Mesendoderm (in vitro differentiated cells): ENCODE results near the gene DOCK9.
A peak's percentile ranks its signal among the peaks of the same experiment; 100 is the strongest.

ENCODE experiments used
- DNase-seq: peaks from one replicate; pipeline ENCODE4 v3.0.0; 2013
- H2AK5ac ChIP-seq: 2 replicates; pipeline ENCODE4 v1.6.1; 2013; ENCODE audit warnings: low read length, inconsistent platforms
- H2BK120ac ChIP-seq: 2 replicates; pipeline ENCODE4 v1.6.1; 2013; ENCODE audit warnings: low read depth, mild to moderate bottlenecking, low read length, moderate library complexity, mixed read lengths
- H2BK15ac ChIP-seq: replicated peaks from 2 replicates; pipeline ENCODE4 v1.6.1; 2013; ENCODE audit warnings: low read depth, mild to moderate bottlenecking, moderate library complexity
- H2BK5ac ChIP-seq: 2 replicates; pipeline ENCODE4 v1.6.1; 2013; ENCODE audit warnings: low read length, inconsistent platforms
- H3K18ac ChIP-seq: 2 replicates; pipeline ENCODE4 v1.6.1; 2013; ENCODE audit warnings: mild to moderate bottlenecking, low read length, mixed read lengths
- H3K23ac ChIP-seq: one replicate; pipeline ENCODE4 v1.6.1; 2013; ENCODE audit warnings: low read length
- H3K27ac ChIP-seq: 2 replicates; pipeline ENCODE4 v1.5.1; 2013; ENCODE audit warnings: low read depth, mild to moderate bottlenecking, inconsistent platforms, low read length, moderate library complexity
- H3K27me3 ChIP-seq: 2 replicates; pipeline ENCODE4 v1.6.1; 2013; ENCODE audit warnings: low read length, control low read depth, mild to moderate bottlenecking, inconsistent platforms; ENCODE audit not compliant: insufficient read depth, poor library complexity
- H3K36me3 ChIP-seq: 2 replicates; pipeline ENCODE4 v1.6.1; 2013; ENCODE audit warnings: low read length, inconsistent platforms; ENCODE audit not compliant: control insufficient read depth, insufficient read depth
- H3K4ac ChIP-seq: one replicate; pipeline ENCODE4 v1.6.1; 2013; ENCODE audit warnings: low read depth, mild to moderate bottlenecking, low read length, moderate library complexity
- H3K4me1 ChIP-seq: 2 replicates; pipeline ENCODE4 v1.6.1; 2013; ENCODE audit warnings: low read depth, low read length, inconsistent platforms; ENCODE audit not compliant: control insufficient read depth
- H3K4me2 ChIP-seq: 2 replicates; pipeline ENCODE4 v1.6.1; 2013; ENCODE audit warnings: low read length
- H3K4me3 ChIP-seq: 2 replicates; pipeline ENCODE4 v1.5.1; 2013; ENCODE audit warnings: mild to moderate bottlenecking, low read length
- H3K56ac ChIP-seq: one replicate; pipeline ENCODE4 v1.6.1; 2013; ENCODE audit warnings: low read length
- H3K79me1 ChIP-seq: 2 replicates; pipeline ENCODE4 v1.6.1; 2013; ENCODE audit warnings: low read length, inconsistent platforms
- H3K79me2 ChIP-seq: 2 replicates; pipeline ENCODE4 v1.6.1; 2013; ENCODE audit warnings: mild to moderate bottlenecking, low read length; ENCODE audit not compliant: control insufficient read depth, insufficient read depth
- H3K9ac ChIP-seq: 2 replicates; pipeline ENCODE4 v1.6.1; 2013; ENCODE audit warnings: low read length, inconsistent platforms
- H4K5ac ChIP-seq: one replicate; pipeline ENCODE4 v1.6.1; 2013; ENCODE audit warnings: low read length
- H4K8ac ChIP-seq: one replicate; pipeline ENCODE4 v1.6.1; 2013; ENCODE audit warnings: low read depth, mild to moderate bottlenecking, control low read depth, low read length, moderate library complexity
- WGBS: extraction: QIAGEN DNeasy Blood & Tissue Kit; methylation state at CpG from one replicate; pipeline ENCODE4 v1.1.7; 2013; ENCODE audit warnings: low lambda C conversion rate, missing lambda C conversion rate; ENCODE audit not compliant: insufficient coverage; ENCODE audit errors: extremely low coverage; 5-methylcytosine and 5-hydroxymethylcytosine counted together

DOCK9 gene

GRCh38 chr13:98975822-98976261 is 2.0 kb downstream of the DOCK9 start:
- peak; percentile 79 for DNase-seq
- H3K79me2 ChIP-seq = no peaks in the 10 kb centered on the region
- peaks cover 13% of the 10 kb centered on the region for H3K4me1 ChIP-seq
- no peak overlapping the region for H3K4ac ChIP-seq
- no peak overlapping the region for H4K5ac ChIP-seq
- no peak overlapping the region for H3K9ac ChIP-seq
- peak overlapping the region; percentile 40 for H3K18ac ChIP-seq
- no peak overlapping the region for H3K23ac ChIP-seq
- no peaks in the 10 kb centered on the region for H3K27me3 ChIP-seq
- peak overlapping the region; percentile 45 for H3K27ac ChIP-seq
- H4K8ac ChIP-seq = no peak overlapping the region
- peak overlapping the region; percentile 34 for H3K56ac ChIP-seq
- no peaks in the 10 kb centered on the region for H3K36me3 ChIP-seq
- no CpG with 5 or more reads among the region's 5 CpGs for WGBS
- no peak overlapping the region for H3K4me3 ChIP-seq
- no peak overlapping the region for H2BK5ac ChIP-seq
- no peak overlapping the region for H2BK120ac ChIP-seq
- no peaks in the 10 kb centered on the region for H3K79me1 ChIP-seq
- H2AK5ac ChIP-seq = no peak overlapping the region
- H3K4me2 ChIP-seq = no peak overlapping the region
- H2BK15ac ChIP-seq = no peak overlapping the region

DNA sequence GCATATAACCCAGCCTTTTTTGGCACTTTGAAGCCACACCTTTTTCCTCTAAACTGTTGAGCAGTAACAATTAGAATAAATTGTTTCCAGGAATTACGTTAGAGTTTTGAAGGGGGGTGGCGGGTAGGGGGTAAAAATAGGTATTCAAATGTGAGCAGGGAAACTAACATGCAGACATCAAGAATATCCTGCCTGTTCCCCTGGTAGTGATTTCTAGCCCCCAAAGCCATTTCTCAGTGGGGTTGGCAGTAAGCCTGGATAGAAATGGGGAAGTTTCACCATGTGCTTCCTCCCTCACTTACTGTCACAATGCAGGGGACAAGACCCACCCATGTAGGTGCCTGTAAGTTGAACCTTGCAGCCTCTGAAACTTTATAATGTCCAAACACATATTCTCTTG is 3.8 kb downstream of the DOCK9 start:
- no peaks in the 10 kb centered on the region for H3K79me1 ChIP-seq
- no peak overlapping the region for H3K4me3 ChIP-seq
- no peak overlapping the region for H4K8ac ChIP-seq
- peaks cover 13% of the 10 kb centered on the region for H3K4me1 ChIP-seq
- no peak overlapping the region for H3K9ac ChIP-seq
- no peak overlapping the region for H2BK5ac ChIP-seq
- no peak overlapping the region for H2AK5ac ChIP-seq
- 100% methylated on average over 2 of the region's 2 CpGs for WGBS
- H3K4ac ChIP-seq = no peak overlapping the region
- H4K5ac ChIP-seq = no peak overlapping the region
- peak overlapping the region; percentile 66 for H2BK15ac ChIP-seq
- no peak for DNase-seq
- H3K27me3 ChIP-seq = no peaks in the 10 kb centered on the region
- H3K79me2 ChIP-seq = no peaks in the 10 kb centered on the region
- no peak overlapping the region for H3K23ac ChIP-seq
- H3K36me3 ChIP-seq = no peaks in the 10 kb centered on the region
- H3K27ac ChIP-seq = no peak overlapping the region
- H3K18ac ChIP-seq = peak overlapping the region; percentile 76
- H3K56ac ChIP-seq = peak overlapping the region; percentile 27
- H2BK120ac ChIP-seq = no peak overlapping the region
- no peak overlapping the region for H3K4me2 ChIP-seq

DNA sequence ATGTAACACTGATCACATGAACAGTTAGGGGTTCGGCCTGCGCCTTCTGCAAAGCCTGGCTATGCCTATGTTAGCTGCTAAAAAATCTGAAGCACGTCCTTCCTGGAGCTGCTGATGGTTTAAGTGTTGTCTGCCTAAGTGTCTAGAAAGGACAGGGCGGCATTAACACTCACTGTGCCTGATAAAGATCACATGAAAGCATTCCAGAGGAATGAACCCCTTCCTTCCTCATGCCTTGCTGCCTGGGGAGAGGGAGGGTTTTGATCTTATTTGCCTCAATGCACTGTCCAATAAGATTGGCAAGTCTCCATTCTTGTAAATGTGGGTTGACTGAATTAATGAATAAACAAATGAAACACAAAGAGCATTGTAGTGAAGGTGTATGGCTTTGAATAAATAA is 5.2 kb downstream of the DOCK9 start:
- Histone ChIP-seq H2BK120ac (no peak overlapping the region), H4K5ac (no peak overlapping the region), H2BK5ac (no peak overlapping the region), H3K4me2 (no peak overlapping the region), H3K4me3 (no peak overlapping the region), H3K18ac (peak overlapping the region; percentile 33), H2BK15ac (no peak overlapping the region), H2AK5ac (no peak overlapping the region), H3K23ac (no peak overlapping the region), H3K9ac (no peak overlapping the region), H3K36me3 (no peaks in the 10 kb centered on the region), H3K4me1 (peaks cover 7% of the 10 kb centered on the region), H3K4ac (no peak overlapping the region), H3K27me3 (no peaks in the 10 kb centered on the region), H3K56ac (peak overlapping the region; percentile 3), H4K8ac (no peak overlapping the region), H3K79me1 (no peaks in the 10 kb centered on the region), H3K79me2 (no peaks in the 10 kb centered on the region), H3K27ac (peak overlapping the region; percentile 35)
- peak; percentile 96 for DNase-seq
- WGBS = no CpG with 5 or more reads among the region's 4 CpGs

DNA sequence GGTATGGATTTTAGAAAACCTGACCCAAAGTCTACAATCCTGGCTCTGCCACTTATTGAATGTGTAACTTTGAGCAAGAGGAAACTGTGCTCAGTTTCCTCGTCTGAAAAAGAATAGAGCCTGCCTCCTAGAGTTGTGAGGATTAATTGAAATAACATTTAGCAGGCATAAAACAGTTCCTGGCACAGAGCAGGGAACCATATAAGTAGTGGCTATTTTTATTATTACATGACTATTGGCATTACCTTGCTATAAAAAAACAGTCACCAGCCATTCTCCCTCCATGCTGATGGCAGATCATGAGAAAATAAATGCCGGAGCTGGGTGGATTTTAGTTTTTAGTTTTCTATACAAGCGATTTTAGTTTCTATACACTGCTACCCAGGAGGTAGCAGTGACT is 5.8 kb downstream of the DOCK9 start:
- no peak overlapping the region for H2BK5ac ChIP-seq
- H2AK5ac ChIP-seq = no peak overlapping the region
- no peaks in the 10 kb centered on the region for H3K79me2 ChIP-seq
- no peak for DNase-seq
- H3K4me2 ChIP-seq = no peak overlapping the region
- H2BK120ac ChIP-seq = peak overlapping the region; percentile 39
- H3K9ac ChIP-seq = no peak overlapping the region
- H3K4me1 ChIP-seq = peaks cover 6% of the 10 kb centered on the region
- H3K4me3 ChIP-seq = no peak overlapping the region
- no CpG with 5 or more reads among the region's 3 CpGs for WGBS
- H4K8ac ChIP-seq = no peak overlapping the region
- no peaks in the 10 kb centered on the region for H3K36me3 ChIP-seq
- H3K79me1 ChIP-seq = no peaks in the 10 kb centered on the region
- no peak overlapping the region for H4K5ac ChIP-seq
- H3K18ac ChIP-seq = peak overlapping the region; percentile 33
- H3K56ac ChIP-seq = peak overlapping the region; percentile 43
- H2BK15ac ChIP-seq = peak overlapping the region; percentile 96
- H3K27me3 ChIP-seq = no peaks in the 10 kb centered on the region
- H3K4ac ChIP-seq = no peak overlapping the region
- H3K27ac ChIP-seq = peak overlapping the region; percentile 35
- H3K23ac ChIP-seq = no peak overlapping the region

GRCh38 chr13:98970330-98970729 is 7.5 kb downstream of the DOCK9 start:
- H2AK5ac ChIP-seq = no peak overlapping the region
- H3K4me2 ChIP-seq = no peak overlapping the region
- no peaks in the 10 kb centered on the region for H3K36me3 ChIP-seq
- H3K56ac ChIP-seq = no peak overlapping the region
- H4K8ac ChIP-seq = no peak overlapping the region
- no peaks in the 10 kb centered on the region for H3K79me1 ChIP-seq
- H3K27me3 ChIP-seq = no peaks in the 10 kb centered on the region
- H3K18ac ChIP-seq = peak overlapping the region; percentile 15
- H3K9ac ChIP-seq = no peak overlapping the region
- DNase-seq = no peak
- WGBS = no CpG with 5 or more reads among the region's 5 CpGs
- H2BK5ac ChIP-seq = no peak overlapping the region
- H4K5ac ChIP-seq = no peak overlapping the region
- peaks cover 6% of the 10 kb centered on the region for H3K4me1 ChIP-seq
- no peak overlapping the region for H3K23ac ChIP-seq
- H3K79me2 ChIP-seq = no peaks in the 10 kb centered on the region
- H3K4ac ChIP-seq = no peak overlapping the region
- H3K27ac ChIP-seq = no peak overlapping the region
- H2BK120ac ChIP-seq = no peak overlapping the region
- H3K4me3 ChIP-seq = no peak overlapping the region
- H2BK15ac ChIP-seq = no peak overlapping the region

DNA sequence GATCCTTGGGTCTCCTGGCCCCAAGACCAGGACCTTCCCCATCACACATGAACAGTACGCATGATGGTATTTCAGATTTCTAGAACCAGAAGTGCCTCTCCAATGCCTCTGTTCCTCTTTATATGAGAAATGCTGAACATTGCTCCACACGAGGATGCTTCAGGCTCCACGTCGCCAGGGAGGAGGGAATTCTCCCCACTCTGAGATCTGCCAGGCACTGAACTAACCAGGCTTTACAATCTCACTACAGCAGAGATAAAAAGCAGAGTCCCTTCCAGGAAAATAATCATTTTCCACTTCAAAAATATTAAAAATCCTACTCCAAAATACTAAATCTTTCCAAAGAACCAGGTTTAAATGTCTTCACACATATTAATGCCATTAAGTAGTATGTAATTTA is 10.4 kb downstream of the DOCK9 start:
- no peak overlapping the region for H3K4me3 ChIP-seq
- H3K9ac ChIP-seq = no peak overlapping the region
- H2BK120ac ChIP-seq = no peak overlapping the region
- H3K18ac ChIP-seq = no peak overlapping the region
- no peak overlapping the region for H3K23ac ChIP-seq
- H3K27ac ChIP-seq = no peak overlapping the region
- no peak overlapping the region for H4K8ac ChIP-seq
- H3K79me2 ChIP-seq = no peaks in the 10 kb centered on the region
- WGBS = no CpG with 5 or more reads among the region's 4 CpGs
- no peak overlapping the region for H4K5ac ChIP-seq
- H3K27me3 ChIP-seq = no peaks in the 10 kb centered on the region
- H3K56ac ChIP-seq = no peak overlapping the region
- no peaks in the 10 kb centered on the region for H3K79me1 ChIP-seq
- H2AK5ac ChIP-seq = no peak overlapping the region
- no peak for DNase-seq
- H3K4me1 ChIP-seq = peaks cover 4% of the 10 kb centered on the region
- H2BK15ac ChIP-seq = no peak overlapping the region
- no peak overlapping the region for H2BK5ac ChIP-seq
- no peaks in the 10 kb centered on the region for H3K36me3 ChIP-seq
- no peak overlapping the region for H3K4ac ChIP-seq
- H3K4me2 ChIP-seq = no peak overlapping the region
